Right lobe of liver (tissue), 4 donors: ENCODE data around the gene ADAMTS2.

Experiments
- POLR2A ChIP-seq: fragments of 450-650 bp; IDR thresholded peaks from one replicate; pipeline ENCODE4 v1.6.1; 2017; ENCODE audit warnings: antibody characterized with exemption, mild to moderate bottlenecking
- TF ChIP-seq, protein P1 (sequence below), 4 donors: fragments of 200-600 bp in 3 of 4; fragments of 450-650 bp in 1 of 4; IDR thresholded peaks; one replicate each; pipeline versions ENCODE4 v1.5.1 to v1.8.0; 2016 to 2022; ENCODE audit warnings: antibody characterized with exemption in 4 of 4, mild to moderate bottlenecking in 2 of 4
- donor health status: DM: no; HTN: no; CAD: no.
- donor health status: DM: no; HTN: no; CAD: no.
- donor health status: DM: no; HTN: yes; CAD: no.

DNA sequence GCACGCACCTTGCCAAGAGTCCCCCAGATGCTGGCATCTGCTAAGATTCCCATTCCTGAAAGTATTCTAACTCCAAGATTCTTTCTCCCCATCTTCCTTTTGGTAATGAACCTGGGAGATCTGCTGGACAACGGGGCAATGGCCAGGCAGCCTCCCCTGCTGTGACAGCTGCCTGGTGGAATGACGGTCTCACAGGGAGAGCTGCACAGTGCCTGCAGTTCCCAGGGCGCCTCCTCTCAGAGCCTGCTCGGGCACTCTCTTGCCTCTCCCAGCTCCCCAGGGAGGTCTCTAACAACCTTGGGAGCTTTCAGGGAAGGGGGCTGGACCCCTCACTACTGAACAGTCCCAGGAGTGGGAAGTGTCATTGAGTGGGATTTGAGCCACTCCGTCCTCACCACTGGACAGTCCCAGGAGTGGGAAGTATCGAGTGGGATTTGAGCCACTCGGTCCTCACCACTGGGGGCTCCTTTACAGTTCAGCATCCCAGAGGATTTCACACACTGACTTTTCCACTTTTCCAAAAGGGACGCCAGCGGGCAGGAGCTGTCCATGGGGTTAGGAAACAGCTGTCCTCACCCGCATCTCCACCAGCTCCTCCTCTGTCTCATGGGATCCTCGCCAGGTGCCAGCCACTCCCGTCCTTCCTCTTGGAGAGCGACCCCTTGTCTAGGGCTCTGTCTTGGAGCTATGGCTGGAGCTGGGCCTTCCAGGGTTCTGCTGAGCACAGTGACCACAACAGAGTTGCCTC is 65.7 kb downstream of the ADAMTS2 start:
- TF ChIP-seq, protein P1, sequence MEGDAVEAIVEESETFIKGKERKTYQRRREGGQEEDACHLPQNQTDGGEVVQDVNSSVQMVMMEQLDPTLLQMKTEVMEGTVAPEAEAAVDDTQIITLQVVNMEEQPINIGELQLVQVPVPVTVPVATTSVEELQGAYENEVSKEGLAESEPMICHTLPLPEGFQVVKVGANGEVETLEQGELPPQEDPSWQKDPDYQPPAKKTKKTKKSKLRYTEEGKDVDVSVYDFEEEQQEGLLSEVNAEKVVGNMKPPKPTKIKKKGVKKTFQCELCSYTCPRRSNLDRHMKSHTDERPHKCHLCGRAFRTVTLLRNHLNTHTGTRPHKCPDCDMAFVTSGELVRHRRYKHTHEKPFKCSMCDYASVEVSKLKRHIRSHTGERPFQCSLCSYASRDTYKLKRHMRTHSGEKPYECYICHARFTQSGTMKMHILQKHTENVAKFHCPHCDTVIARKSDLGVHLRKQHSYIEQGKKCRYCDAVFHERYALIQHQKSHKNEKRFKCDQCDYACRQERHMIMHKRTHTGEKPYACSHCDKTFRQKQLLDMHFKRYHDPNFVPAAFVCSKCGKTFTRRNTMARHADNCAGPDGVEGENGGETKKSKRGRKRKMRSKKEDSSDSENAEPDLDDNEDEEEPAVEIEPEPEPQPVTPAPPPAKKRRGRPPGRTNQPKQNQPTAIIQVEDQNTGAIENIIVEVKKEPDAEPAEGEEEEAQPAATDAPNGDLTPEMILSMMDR (IDR thresholded peaks at IDR 0.05), result no peak
- no peak for TF ChIP-seq POLR2A
